ENCODE data around the gene GXYLT2.

Gene GXYLT2

DNA sequence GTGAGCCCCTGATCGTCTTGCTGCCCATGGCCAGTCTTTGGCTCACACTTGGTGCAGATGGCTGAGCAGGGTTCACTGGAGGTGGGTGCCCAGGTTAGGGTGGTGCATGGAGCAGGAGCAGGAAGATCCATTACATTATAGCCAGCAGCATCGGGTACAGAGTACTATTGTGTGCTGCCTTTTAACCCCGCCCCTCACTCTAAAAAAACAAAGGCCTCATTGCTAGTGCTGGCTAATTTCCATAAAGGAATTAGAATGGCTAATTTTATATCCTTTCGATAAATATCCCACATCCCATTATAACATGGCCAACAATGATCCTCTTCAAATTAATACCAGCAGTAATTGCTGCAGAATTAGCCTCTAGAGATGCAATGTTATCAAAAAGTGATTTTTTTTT lies 63.0 kb downstream of the GXYLT2 start:
- TF ChIP-seq FOXP2 (optimal IDR thresholded peaks at IDR 0.05; ENCODE audit: borderline replicate concordance, extremely low read depth, extremely low read length, insufficient read depth): no peak
- no peak for TF ChIP-seq SIN3A (IDR thresholded peaks at IDR 0.05; ENCODE audit: borderline replicate concordance, insufficient read depth, low read length)
- TF ChIP-seq, protein P1, sequence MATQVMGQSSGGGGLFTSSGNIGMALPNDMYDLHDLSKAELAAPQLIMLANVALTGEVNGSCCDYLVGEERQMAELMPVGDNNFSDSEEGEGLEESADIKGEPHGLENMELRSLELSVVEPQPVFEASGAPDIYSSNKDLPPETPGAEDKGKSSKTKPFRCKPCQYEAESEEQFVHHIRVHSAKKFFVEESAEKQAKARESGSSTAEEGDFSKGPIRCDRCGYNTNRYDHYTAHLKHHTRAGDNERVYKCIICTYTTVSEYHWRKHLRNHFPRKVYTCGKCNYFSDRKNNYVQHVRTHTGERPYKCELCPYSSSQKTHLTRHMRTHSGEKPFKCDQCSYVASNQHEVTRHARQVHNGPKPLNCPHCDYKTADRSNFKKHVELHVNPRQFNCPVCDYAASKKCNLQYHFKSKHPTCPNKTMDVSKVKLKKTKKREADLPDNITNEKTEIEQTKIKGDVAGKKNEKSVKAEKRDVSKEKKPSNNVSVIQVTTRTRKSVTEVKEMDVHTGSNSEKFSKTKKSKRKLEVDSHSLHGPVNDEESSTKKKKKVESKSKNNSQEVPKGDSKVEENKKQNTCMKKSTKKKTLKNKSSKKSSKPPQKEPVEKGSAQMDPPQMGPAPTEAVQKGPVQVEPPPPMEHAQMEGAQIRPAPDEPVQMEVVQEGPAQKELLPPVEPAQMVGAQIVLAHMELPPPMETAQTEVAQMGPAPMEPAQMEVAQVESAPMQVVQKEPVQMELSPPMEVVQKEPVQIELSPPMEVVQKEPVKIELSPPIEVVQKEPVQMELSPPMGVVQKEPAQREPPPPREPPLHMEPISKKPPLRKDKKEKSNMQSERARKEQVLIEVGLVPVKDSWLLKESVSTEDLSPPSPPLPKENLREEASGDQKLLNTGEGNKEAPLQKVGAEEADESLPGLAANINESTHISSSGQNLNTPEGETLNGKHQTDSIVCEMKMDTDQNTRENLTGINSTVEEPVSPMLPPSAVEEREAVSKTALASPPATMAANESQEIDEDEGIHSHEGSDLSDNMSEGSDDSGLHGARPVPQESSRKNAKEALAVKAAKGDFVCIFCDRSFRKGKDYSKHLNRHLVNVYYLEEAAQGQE (IDR thresholded peaks at IDR 0.05; ENCODE audit: insufficient read depth in 1 of 2, low read depth in 2 of 2, low read length in 2 of 2): no peak
- TF ChIP-seq TAF1 (IDR thresholded peaks at IDR 0.05; ENCODE audit: borderline replicate concordance, insufficient read depth, low read length): no peak
- no peak for TF ChIP-seq POLR2AphosphoS5 (IDR thresholded peaks at IDR 0.05; ENCODE audit: low read depth, low read length)

- TF ChIP-seq POLR2AphosphoS5 (IDR thresholded peaks at IDR 0.05; ENCODE audit: low read depth, low read length) (no peak), TAF1 (IDR thresholded peaks at IDR 0.05; ENCODE audit: borderline replicate concordance, insufficient read depth, low read length) (no peak), SIN3A (IDR thresholded peaks at IDR 0.05; ENCODE audit: borderline replicate concordance, insufficient read depth, low read length) (no peak), FOXP2 (optimal IDR thresholded peaks at IDR 0.05; ENCODE audit: borderline replicate concordance, extremely low read depth, extremely low read length, insufficient read depth) (no peak)
- TF ChIP-seq, protein P1 (IDR thresholded peaks at IDR 0.05; ENCODE audit: insufficient read depth in 1 of 2, low read depth in 2 of 2, low read length in 2 of 2): no peak
Observed at GRCh38 chr3:72951259-72951722, 63.4 kb downstream of the GXYLT2 start.

- TF ChIP-seq POLR2AphosphoS5 (IDR thresholded peaks at IDR 0.05; ENCODE audit: low read depth, low read length): no peak
- TF ChIP-seq, protein P1 (IDR thresholded peaks at IDR 0.05; ENCODE audit: insufficient read depth in 1 of 2, low read depth in 2 of 2, low read length in 2 of 2): no peak
- no peak for TF ChIP-seq TAF1 (IDR thresholded peaks at IDR 0.05; ENCODE audit: borderline replicate concordance, insufficient read depth, low read length)
- TF ChIP-seq SIN3A (IDR thresholded peaks at IDR 0.05; ENCODE audit: borderline replicate concordance, insufficient read depth, low read length): no peak
Observed at GRCh38 chr3:72953325-72953956, 65.6 kb downstream of the GXYLT2 start.

DNA sequence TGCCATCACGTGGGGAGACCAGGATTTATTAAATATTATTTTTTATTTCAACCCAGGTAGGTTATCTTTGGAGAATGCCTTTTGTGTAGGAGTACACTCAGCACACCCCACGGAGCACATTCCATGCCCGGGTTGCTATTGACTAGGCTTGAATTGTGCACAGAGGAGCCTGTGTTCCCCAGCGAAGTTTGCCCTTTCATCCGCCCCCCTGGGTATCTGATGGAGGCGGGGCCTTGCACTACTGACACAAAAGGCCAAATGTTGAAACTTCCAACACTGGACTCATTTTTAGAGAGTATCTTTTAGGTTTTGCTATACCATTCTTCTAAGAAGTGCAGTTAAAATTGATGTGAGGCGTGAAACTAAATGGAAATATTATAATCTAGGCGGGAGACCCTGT lies 69.5 kb downstream of the GXYLT2 start:
- TF ChIP-seq POLR2AphosphoS5 (IDR thresholded peaks at IDR 0.05; ENCODE audit: low read depth, low read length) (no peak), FOXP2 (optimal IDR thresholded peaks at IDR 0.05; ENCODE audit: borderline replicate concordance, extremely low read depth, extremely low read length, insufficient read depth) (no peak), TAF1 (IDR thresholded peaks at IDR 0.05; ENCODE audit: borderline replicate concordance, insufficient read depth, low read length) (no peak), SIN3A (IDR thresholded peaks at IDR 0.05; ENCODE audit: borderline replicate concordance, insufficient read depth, low read length) (no peak)
- TF ChIP-seq, protein P1 (IDR thresholded peaks at IDR 0.05; ENCODE audit: insufficient read depth in 1 of 2, low read depth in 2 of 2, low read length in 2 of 2): no peak
